Measurements from ENCODE around the gene EXOC4.
A peak's percentile ranks its signal among the peaks of the same experiment; 100 is the strongest.

The EXOC4 gene

GRCh38 chr7:133434246-133434865 is 181.5 kb downstream of the EXOC4 start:
- peak in 1 of 2 donors; percentile 29 for DNase-seq

GRCh38 chr7:133436014-133436428 is 183.1 kb downstream of the EXOC4 start:
- DNase-seq: no peak

DNA sequence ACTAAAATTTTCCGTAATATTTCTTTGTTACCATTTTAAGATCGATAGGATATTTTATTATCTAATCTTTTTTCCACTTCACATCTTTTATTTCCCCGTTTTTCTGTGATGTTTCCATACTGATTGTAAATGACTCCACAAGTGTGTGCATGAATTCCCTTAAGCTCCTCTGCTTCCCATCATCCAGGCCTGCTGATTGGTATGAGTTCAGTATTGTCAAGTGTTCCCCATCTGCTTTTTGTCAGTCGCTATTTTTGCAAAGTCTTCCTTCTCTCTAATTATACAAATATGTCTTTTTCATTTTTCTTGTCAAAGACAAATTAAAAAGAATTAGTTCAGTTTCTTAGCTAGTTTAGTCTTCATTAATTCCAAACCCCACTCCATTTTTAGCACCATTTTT is 184.7 kb downstream of the EXOC4 start:
- DNase-seq: no peak

- no peak for DNase-seq
Observed at GRCh38 chr7:133442818-133443217, 189.9 kb downstream of the EXOC4 start.

DNA sequence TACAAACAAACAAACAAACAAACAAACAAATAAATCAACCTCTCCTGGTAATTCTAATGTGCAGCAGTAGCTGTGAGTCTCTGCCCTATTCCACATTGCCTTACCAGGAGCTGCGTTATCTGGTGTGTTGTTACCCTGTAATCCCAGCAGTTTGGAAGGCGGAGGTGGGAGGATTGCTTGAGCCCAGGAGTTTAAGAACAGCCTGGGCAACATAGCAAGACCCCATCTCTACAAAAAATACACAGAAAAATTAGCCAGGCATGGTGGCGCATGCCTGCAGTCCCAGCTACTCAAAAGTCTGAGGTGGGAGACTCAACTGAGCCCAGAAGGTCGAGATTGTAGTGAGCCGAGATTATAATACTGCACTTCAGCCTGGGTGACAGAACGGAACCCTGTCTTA is 192.7 kb downstream of the EXOC4 start:
- no peak for DNase-seq

DNA sequence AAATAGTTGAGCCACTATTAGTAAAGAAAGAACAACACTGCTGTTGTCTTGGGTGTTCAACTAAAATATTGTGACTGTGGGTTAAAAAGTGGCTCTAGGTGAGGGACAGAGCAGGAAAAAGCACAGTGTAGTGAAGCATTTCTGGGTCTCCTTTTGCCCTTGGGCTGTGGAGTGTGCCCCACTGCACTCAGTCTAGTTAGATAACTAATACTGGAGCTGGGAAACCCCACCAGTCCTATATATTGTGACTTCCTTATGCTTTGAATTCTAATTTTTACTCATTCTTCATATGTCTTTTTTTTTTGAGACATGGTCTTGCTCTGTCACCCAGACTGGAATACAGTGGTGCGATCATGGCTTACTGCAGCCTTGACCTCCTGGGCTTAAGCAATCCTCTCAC is 195.1 kb downstream of the EXOC4 start:
- no peak for DNase-seq

GRCh38 chr7:133452577-133452976 is 199.7 kb downstream of the EXOC4 start:
- no peak for DNase-seq

DNA sequence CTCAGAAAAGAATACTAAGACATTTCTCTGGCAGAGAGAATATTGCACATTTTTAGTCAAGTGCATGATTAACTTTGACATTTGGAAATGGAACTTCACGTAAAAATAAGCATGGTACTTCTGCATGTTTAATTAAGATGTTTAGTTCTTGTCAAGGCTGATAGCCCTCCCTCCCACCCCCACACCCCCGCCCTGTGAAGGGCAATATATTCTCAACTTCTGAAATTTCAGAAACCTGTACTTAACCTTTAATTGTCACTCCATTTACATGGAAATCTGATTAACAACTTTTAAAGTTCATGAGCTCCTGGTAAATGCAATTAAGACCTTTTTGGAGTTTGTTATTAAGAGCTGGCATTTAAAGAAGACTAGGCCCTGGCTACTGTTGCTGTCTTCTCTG is 205.8 kb downstream of the EXOC4 start:
- no peak for DNase-seq

DNA sequence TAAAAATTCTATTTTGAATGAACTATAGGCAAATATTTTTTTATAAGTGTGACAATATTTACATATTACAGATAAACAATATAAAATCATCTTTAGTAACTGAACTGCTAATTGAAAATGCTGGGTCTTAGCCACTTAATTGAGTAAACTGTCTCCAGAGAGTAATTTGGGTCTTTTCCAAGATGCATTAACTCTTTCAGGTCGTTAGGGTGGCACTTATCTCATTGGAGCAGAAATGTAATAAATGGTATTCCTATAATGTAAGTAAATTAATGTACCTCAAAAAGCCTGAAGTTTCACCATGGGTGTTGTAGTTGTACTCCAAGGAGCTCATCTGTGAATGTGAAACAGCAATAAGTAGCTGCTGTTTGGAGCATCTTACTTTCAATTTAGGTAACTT is 208.5 kb downstream of the EXOC4 start:
- DNase-seq: no peak

DNA sequence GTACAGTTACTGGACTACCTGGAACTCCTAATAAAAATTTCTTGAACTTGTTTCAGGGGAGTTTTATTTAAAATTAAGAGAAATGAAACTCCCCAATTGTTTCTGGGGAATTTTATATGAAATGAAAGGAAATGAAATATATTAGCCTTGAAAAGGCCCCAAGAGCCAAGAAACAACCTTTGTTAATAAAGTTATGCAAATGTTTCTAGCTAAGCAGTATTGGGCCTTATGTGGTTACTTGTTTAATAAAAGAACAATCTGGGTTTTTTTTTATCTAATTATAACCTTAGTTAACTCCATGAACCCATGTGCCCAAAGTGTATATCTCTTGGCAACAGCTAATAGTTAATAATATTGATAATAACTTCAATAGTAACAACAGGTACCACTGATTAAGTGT is 222.8 kb downstream of the EXOC4 start:
- DNase-seq: no peak

GRCh38 chr7:133477791-133478190 is 224.9 kb downstream of the EXOC4 start:
- DNase-seq: no peak

DNA sequence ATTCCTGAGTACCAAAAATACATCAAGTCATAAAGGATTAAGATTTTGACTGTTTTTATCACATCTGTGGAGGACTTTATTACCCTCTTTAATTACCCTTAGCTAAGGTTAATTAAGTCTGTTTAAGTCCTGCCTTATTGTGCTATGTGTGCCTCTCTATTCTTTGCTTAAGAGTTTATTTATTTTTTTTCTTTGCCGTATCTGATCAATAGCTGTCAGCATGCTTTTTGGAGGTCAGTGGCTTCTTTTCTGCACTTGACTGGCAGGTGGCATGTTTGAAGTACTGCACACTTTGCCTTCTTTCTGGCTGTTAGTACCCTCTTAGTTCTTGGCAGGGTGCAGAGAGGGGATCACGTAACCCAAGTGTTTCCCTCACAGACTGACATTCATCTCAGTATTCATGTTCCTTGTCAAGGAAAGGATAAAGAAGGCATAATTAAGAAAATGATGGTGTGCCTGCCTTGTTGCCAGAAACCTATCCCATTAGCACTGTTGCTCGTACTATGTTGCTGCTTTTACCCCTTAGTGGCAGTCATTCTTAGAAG is 225.8 kb downstream of the EXOC4 start:
- DNase-seq: no peak

- DNase-seq: no peak
Observed at GRCh38 chr7:133479456-133480065, 226.7 kb downstream of the EXOC4 start.

- no peak for DNase-seq
Observed at GRCh38 chr7:133480868-133481267, 228.0 kb downstream of the EXOC4 start.

- DNase-seq: no peak
Observed at GRCh38 chr7:133481676-133482075, 228.8 kb downstream of the EXOC4 start.

GRCh38 chr7:133482599-133482998 is 229.7 kb downstream of the EXOC4 start:
- DNase-seq: no peak

DNA sequence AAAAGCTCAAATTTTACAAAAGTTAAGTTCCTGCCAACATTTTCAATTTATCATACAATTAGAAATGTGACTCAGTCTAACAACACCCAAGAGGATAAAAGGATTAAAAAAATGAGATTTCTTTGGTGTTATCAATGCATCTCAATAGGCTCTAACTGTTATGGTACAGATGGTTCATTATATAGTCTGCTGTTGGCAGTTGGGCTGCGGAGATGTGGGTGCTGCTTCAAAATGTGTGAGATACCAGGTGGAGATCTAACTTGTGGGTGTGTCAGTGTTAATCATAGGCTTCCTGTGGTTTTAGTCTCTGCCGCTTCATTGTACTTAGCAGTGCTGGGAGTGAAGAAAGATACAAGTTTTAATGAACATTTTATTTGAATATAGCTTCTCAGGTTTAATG is 231.2 kb downstream of the EXOC4 start:
- peak; percentile 22 to 57 for DNase-seq

DNA sequence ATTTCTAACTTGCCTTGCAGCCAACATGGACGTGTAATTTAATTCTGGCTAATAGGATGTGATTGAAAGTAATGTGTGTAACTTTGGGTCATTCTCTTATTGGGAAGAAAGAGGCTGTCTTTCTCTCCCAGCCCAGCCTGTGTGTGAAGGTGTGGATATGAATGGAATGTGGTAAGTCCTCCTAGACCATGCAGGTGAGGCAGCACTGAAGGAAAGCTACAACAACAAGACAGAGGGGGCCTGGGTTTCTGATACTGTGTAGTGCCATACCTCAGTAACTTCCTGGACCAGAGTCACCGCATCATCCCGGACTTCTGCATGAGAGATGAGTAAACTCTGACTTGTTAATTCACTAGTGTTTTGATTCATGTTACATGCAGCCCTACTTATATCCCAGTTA is 237.0 kb downstream of the EXOC4 start:
- DNase-seq: no peak

GRCh38 chr7:133491201-133491691 is 238.4 kb downstream of the EXOC4 start:
- no peak for DNase-seq

DNA sequence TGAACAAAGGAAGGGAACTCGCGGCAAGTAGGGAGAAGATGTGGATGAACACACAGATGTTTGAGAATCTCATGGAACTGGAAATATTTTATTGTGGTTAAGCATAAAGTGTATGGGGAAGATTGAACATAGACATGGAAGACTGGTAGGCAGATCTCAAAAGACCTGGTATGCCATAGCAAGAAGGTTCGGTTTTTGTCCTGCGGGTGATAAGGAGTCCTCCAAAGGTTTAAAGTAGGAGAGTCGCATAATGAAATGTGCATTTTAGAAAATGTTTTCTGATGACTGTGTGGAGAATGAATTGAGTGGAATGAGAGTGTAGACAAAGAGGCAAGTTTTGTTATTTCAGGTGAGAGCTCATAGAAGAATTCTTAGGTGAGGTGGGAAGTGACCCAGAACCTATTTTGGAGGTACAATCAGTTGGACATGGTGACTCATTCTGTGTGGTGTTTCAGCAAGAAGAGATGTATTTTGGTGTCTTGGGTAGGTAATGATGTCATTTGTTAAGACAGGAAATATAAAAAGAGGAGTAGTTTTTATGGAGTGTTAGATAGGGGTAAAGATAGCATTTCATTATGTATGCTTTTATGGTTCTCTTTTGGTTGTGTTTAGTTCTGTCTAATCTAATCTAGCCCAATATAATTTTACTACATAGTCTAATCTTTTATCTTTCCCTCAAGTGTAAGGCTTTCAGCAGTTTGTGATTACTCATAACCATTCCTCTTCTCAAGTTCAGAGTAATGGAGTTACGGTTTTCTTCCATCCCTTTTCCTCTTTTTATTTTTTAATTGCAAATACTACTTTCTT is 239.2 kb downstream of the EXOC4 start:
- no peak for DNase-seq

DNA sequence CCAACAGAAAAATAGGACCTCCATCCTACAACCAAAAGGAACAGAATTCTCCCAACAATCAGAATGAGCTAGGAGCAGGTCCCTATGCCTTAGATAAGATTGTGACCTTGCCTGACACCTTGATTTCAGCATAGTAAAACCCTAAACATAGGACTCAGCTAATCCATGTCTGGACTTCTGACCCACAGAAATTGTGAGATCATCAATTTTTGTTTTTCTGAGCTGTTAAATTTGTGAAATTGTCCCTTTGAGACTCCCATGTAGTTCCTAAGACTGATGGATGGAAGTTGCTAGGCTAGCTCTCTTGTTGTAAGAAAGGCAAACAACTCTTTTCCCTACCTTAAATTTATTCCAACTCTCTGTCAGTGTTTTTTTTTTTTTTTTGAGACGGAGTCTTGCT is 244.2 kb downstream of the EXOC4 start:
- DNase-seq: no peak

DNA sequence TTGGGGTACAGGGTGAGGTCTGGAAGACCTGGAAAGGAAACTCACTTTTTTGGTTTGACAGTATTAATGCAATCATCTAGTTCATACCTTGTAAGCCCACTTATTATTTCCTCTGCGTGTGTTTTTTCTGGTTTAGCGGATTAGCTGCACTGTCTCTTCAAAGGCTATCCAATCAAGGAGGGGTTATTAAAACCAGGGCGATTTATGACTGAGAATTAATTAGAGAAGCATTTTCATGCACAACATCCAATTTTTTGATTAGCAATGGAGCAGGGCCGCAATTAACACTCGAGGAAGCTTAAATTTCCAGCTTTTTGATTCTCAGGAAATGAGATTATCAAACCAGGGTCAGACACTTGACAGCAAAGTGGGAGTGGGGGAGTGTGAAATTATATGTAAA is 248.9 kb downstream of the EXOC4 start:
- no peak for DNase-seq

- DNase-seq: no peak
Observed at GRCh38 chr7:133502498-133502897, 249.6 kb downstream of the EXOC4 start.

- no peak for DNase-seq
Observed at GRCh38 chr7:133502972-133503371, 250.1 kb downstream of the EXOC4 start.
